ENCODE data around the gene PLEKHH1.
"Not testable (repeated sequence)": the region's sequence is repeated elsewhere in the genome, so short reads cannot be mapped to it uniquely, and the experiment has no call there.

PLEKHH1 gene

GRCh38 chr14:67537736-67538135 is 4.6 kb downstream of the PLEKHH1 start:
- peaks cover 59% of the 10 kb centered on the region for H3K27me3 ChIP-seq (ENCODE audit: control insufficient read depth, insufficient read depth, low read length)
- H3K4me1 ChIP-seq (ENCODE audit: control insufficient read depth, insufficient read depth, low read length): peaks cover 4% of the 10 kb centered on the region
- no peak overlapping the region for H3K4me2 ChIP-seq (ENCODE audit: low read length)
- no peaks in the 10 kb centered on the region for H3K36me3 ChIP-seq (ENCODE audit: insufficient read depth, low read length)
- H3K9ac ChIP-seq (ENCODE audit: low read depth, low read length): no peak overlapping the region
- no peak overlapping the region for H3K4me3 ChIP-seq (ENCODE audit: low read length)
- no peaks in the 10 kb centered on the region for H3K9me3 ChIP-seq (replicated peaks; ENCODE audit: low read length)

GRCh38 chr14:67538501-67538900 is 5.4 kb downstream of the PLEKHH1 start:
- no peak overlapping the region for H3K9ac ChIP-seq (ENCODE audit: low read depth, low read length)
- H3K27me3 ChIP-seq (ENCODE audit: control insufficient read depth, insufficient read depth, low read length): peaks cover 64% of the 10 kb centered on the region
- no peak overlapping the region for H3K4me3 ChIP-seq (ENCODE audit: low read length)
- peaks cover under 1% of the 10 kb centered on the region for H3K4me1 ChIP-seq (ENCODE audit: control insufficient read depth, insufficient read depth, low read length)
- H3K4me2 ChIP-seq (ENCODE audit: low read length): no peak overlapping the region
- H3K36me3 ChIP-seq (ENCODE audit: insufficient read depth, low read length): no peaks in the 10 kb centered on the region
- no peaks in the 10 kb centered on the region for H3K9me3 ChIP-seq (replicated peaks; ENCODE audit: low read length)

- H3K4me1 ChIP-seq (ENCODE audit: control insufficient read depth, insufficient read depth, low read length): no peaks in the 10 kb centered on the region
These were observed 6.0 kb downstream of the PLEKHH1 start for GRCh38 chr14:67539116-67539515.

GRCh38 chr14:67541448-67542387 is 8.6 kb downstream of the PLEKHH1 start:
- no peak overlapping the region for H3K9ac ChIP-seq (ENCODE audit: low read depth, low read length)

More at GRCh38 chr14:67539116-67539515, 6.0 kb downstream of the PLEKHH1 start:
- Histone ChIP-seq H3K36me3 (ENCODE audit: insufficient read depth, low read length) (no peaks in the 10 kb centered on the region), H3K4me2 (ENCODE audit: low read length) (no peak overlapping the region), H3K27me3 (ENCODE audit: control insufficient read depth, insufficient read depth, low read length) (peaks cover 60% of the 10 kb centered on the region), H3K4me3 (ENCODE audit: low read length) (no peak overlapping the region), H3K9ac (ENCODE audit: low read depth, low read length) (no peak overlapping the region), H3K9me3 (replicated peaks; ENCODE audit: low read length) (no peaks in the 10 kb centered on the region)

GRCh38 chr14:67542620-67543019 is 9.5 kb downstream of the PLEKHH1 start:
- H3K4me1 ChIP-seq (ENCODE audit: control insufficient read depth, insufficient read depth, low read length); H3K4me2 ChIP-seq (ENCODE audit: low read length); H3K9me3 ChIP-seq (replicated peaks; ENCODE audit: low read length); H3K9ac ChIP-seq (ENCODE audit: low read depth, low read length); H3K36me3 ChIP-seq (ENCODE audit: insufficient read depth, low read length); H3K4me3 ChIP-seq (ENCODE audit: low read length): not testable (repeated sequence)
- H3K27me3 ChIP-seq (ENCODE audit: control insufficient read depth, insufficient read depth, low read length): peaks cover 61% of the 10 kb centered on the region

More at GRCh38 chr14:67541448-67542387, 8.6 kb downstream of the PLEKHH1 start:
- H3K4me1 ChIP-seq (ENCODE audit: control insufficient read depth, insufficient read depth, low read length): no peaks in the 10 kb centered on the region
- no peak overlapping the region for H3K4me2 ChIP-seq (ENCODE audit: low read length)
- H3K4me3 ChIP-seq (ENCODE audit: low read length): no peak overlapping the region
- H3K27me3 ChIP-seq (ENCODE audit: control insufficient read depth, insufficient read depth, low read length): peaks cover 57% of the 10 kb centered on the region
- no peaks in the 10 kb centered on the region for H3K9me3 ChIP-seq (replicated peaks; ENCODE audit: low read length)
- no peaks in the 10 kb centered on the region for H3K36me3 ChIP-seq (ENCODE audit: insufficient read depth, low read length)

GRCh38 chr14:67544590-67544989 is 11.5 kb downstream of the PLEKHH1 start:
- Histone ChIP-seq H3K9ac (ENCODE audit: low read depth, low read length) (no peak overlapping the region), H3K4me3 (ENCODE audit: low read length) (no peak overlapping the region), H3K36me3 (ENCODE audit: insufficient read depth, low read length) (no peaks in the 10 kb centered on the region), H3K4me2 (ENCODE audit: low read length) (no peak overlapping the region), H3K27me3 (ENCODE audit: control insufficient read depth, insufficient read depth, low read length) (peaks cover 44% of the 10 kb centered on the region), H3K9me3 (replicated peaks; ENCODE audit: low read length) (no peaks in the 10 kb centered on the region), H3K4me1 (ENCODE audit: control insufficient read depth, insufficient read depth, low read length) (no peaks in the 10 kb centered on the region)

- no peak overlapping the region for H3K4me3 ChIP-seq (ENCODE audit: low read length)
- no peaks in the 10 kb centered on the region for H3K4me1 ChIP-seq (ENCODE audit: control insufficient read depth, insufficient read depth, low read length)
- H3K9ac ChIP-seq (ENCODE audit: low read depth, low read length): no peak overlapping the region
- peaks cover 27% of the 10 kb centered on the region for H3K27me3 ChIP-seq (ENCODE audit: control insufficient read depth, insufficient read depth, low read length)
- no peak overlapping the region for H3K4me2 ChIP-seq (ENCODE audit: low read length)
- H3K36me3 ChIP-seq (ENCODE audit: insufficient read depth, low read length): no peaks in the 10 kb centered on the region
- H3K9me3 ChIP-seq (replicated peaks; ENCODE audit: low read length): no peaks in the 10 kb centered on the region
These were observed 14.2 kb downstream of the PLEKHH1 start for GRCh38 chr14:67547224-67547780.

- H3K36me3 ChIP-seq (ENCODE audit: insufficient read depth, low read length): no peaks in the 10 kb centered on the region
- no peaks in the 10 kb centered on the region for H3K4me1 ChIP-seq (ENCODE audit: control insufficient read depth, insufficient read depth, low read length)
- peaks cover 16% of the 10 kb centered on the region for H3K27me3 ChIP-seq (ENCODE audit: control insufficient read depth, insufficient read depth, low read length)
- no peaks in the 10 kb centered on the region for H3K9me3 ChIP-seq (replicated peaks; ENCODE audit: low read length)
- H3K4me3 ChIP-seq (ENCODE audit: low read length): no peak overlapping the region
- no peak overlapping the region for H3K9ac ChIP-seq (ENCODE audit: low read depth, low read length)
- no peak overlapping the region for H3K4me2 ChIP-seq (ENCODE audit: low read length)
These were observed 16.6 kb downstream of the PLEKHH1 start for GRCh38 chr14:67549734-67550133.

GRCh38 chr14:67551123-67551522 is 18.0 kb downstream of the PLEKHH1 start:
- no peak overlapping the region for H3K9ac ChIP-seq (ENCODE audit: low read depth, low read length)
- no peak overlapping the region for H3K4me2 ChIP-seq (ENCODE audit: low read length)
- peaks cover 23% of the 10 kb centered on the region for H3K27me3 ChIP-seq (ENCODE audit: control insufficient read depth, insufficient read depth, low read length)
- H3K36me3 ChIP-seq (ENCODE audit: insufficient read depth, low read length): no peaks in the 10 kb centered on the region
- no peaks in the 10 kb centered on the region for H3K4me1 ChIP-seq (ENCODE audit: control insufficient read depth, insufficient read depth, low read length)
- H3K4me3 ChIP-seq (ENCODE audit: low read length): no peak overlapping the region
- no peaks in the 10 kb centered on the region for H3K9me3 ChIP-seq (replicated peaks; ENCODE audit: low read length)

GRCh38 chr14:67551940-67552339 is 18.9 kb downstream of the PLEKHH1 start:
- H3K27me3 ChIP-seq (ENCODE audit: control insufficient read depth, insufficient read depth, low read length): peaks cover 21% of the 10 kb centered on the region
- H3K4me3 ChIP-seq (ENCODE audit: low read length): no peak overlapping the region
- no peaks in the 10 kb centered on the region for H3K36me3 ChIP-seq (ENCODE audit: insufficient read depth, low read length)

GRCh38 chr14:67553547-67553946 is 20.5 kb downstream of the PLEKHH1 start:
- no peaks in the 10 kb centered on the region for H3K9me3 ChIP-seq (replicated peaks; ENCODE audit: low read length)
- peaks cover 16% of the 10 kb centered on the region for H3K27me3 ChIP-seq (ENCODE audit: control insufficient read depth, insufficient read depth, low read length)
- no peaks in the 10 kb centered on the region for H3K36me3 ChIP-seq (ENCODE audit: insufficient read depth, low read length)
- H3K4me1 ChIP-seq (ENCODE audit: control insufficient read depth, insufficient read depth, low read length): no peaks in the 10 kb centered on the region
- no peak overlapping the region for H3K9ac ChIP-seq (ENCODE audit: low read depth, low read length)
- H3K4me3 ChIP-seq (ENCODE audit: low read length): no peak overlapping the region
- no peak overlapping the region for H3K4me2 ChIP-seq (ENCODE audit: low read length)

More at GRCh38 chr14:67551940-67552339, 18.9 kb downstream of the PLEKHH1 start:
- Histone ChIP-seq H3K9me3 (replicated peaks; ENCODE audit: low read length) (no peaks in the 10 kb centered on the region), H3K4me2 (ENCODE audit: low read length) (no peak overlapping the region), H3K9ac (ENCODE audit: low read depth, low read length) (no peak overlapping the region), H3K4me1 (ENCODE audit: control insufficient read depth, insufficient read depth, low read length) (no peaks in the 10 kb centered on the region)
